Osteoblast (primary cell): ENCODE measurements around the gene LPAR1. TPM values are rescaled to one million over a fixed set of nuclear protein-coding genes. Genes with fewer than 3 reads are reported as not detected.
A peak's percentile ranks its signal among the peaks of the same experiment; 100 is the strongest.

Experiments
- DNase-seq: peaks from one replicate; pipeline ENCODE4 v3.0.0; 2011; ENCODE audit warnings: low spot score, mixed read lengths; ENCODE audit not compliant: insufficient read length; ENCODE audit errors: missing footprints
- H2AFZ ChIP-seq: 2 replicates; pipeline ENCODE4 v1.6.0; 2011; ENCODE audit warnings: mild to moderate bottlenecking, low read length
- H3K27ac ChIP-seq: 2 replicates; pipeline ENCODE4 v1.5.1; 2011; ENCODE audit warnings: mild to moderate bottlenecking, low read depth, low read length, moderate library complexity
- H3K27me3 ChIP-seq: 2 replicates; pipeline ENCODE4 v1.6.0; 2012; ENCODE audit warnings: mild to moderate bottlenecking, control low read depth, inconsistent platforms, low read length, moderate library complexity; ENCODE audit not compliant: insufficient read depth
- H3K36me3 ChIP-seq: 2 replicates; pipeline ENCODE4 v1.5.1; 2011; ENCODE audit warnings: mild to moderate bottlenecking, low read length, control low read depth, moderate library complexity; ENCODE audit not compliant: insufficient read depth
- H3K4me1 ChIP-seq: 2 replicates; pipeline ENCODE4 v1.5.1; 2011; ENCODE audit warnings: mild to moderate bottlenecking, low read length, control low read depth, moderate library complexity; ENCODE audit not compliant: insufficient read depth
- H3K4me2 ChIP-seq: 2 replicates; pipeline ENCODE4 v1.6.0; 2011; ENCODE audit warnings: mild to moderate bottlenecking, low read length; ENCODE audit not compliant: insufficient read depth
- H3K4me3 ChIP-seq: fragments of 200-600 bp; sonication (generic); 3 replicates; pipeline ENCODE4 v1.5.1; 2012; ENCODE audit warnings: mild to moderate bottlenecking, low read length, inconsistent platforms; ENCODE audit not compliant: insufficient read depth
- H3K79me2 ChIP-seq: 2 replicates; pipeline ENCODE4 v1.6.0; 2012; ENCODE audit warnings: mild to moderate bottlenecking, low read length, control low read depth, inconsistent platforms; ENCODE audit not compliant: insufficient read depth
- H3K9me3 ChIP-seq: 2 replicates; pipeline ENCODE4 v1.5.1; 2011; ENCODE audit warnings: low read depth, low read length, control low read depth
- H4K20me1 ChIP-seq: 2 replicates; pipeline ENCODE4 v1.6.0; 2012; ENCODE audit warnings: mild to moderate bottlenecking, low read length, control low read depth; ENCODE audit not compliant: insufficient read depth
- total RNA-seq: library from RNA; depleted of rRNA; stranded (reverse); fragments of >200 nt; gene quantifications from 2 replicates; pipeline ENCODE4 v1.2.3, GENCODE V29; 2012
- TF ChIP-seq, protein P1 (sequence below): IDR thresholded peaks from 2 replicates; pipeline ENCODE4 v1.5.1; 2011; ENCODE audit warnings: mild to moderate bottlenecking, low read depth, low read length, moderate library complexity; ENCODE audit errors: extremely low read depth

The LPAR1 gene
- total RNA-seq, 1 donor, result 151 TPM

GRCh38 chr9:110969971-110970386 is 68.3 kb downstream of the LPAR1 start:
- Histone ChIP-seq H3K4me1 (peaks cover 13% of the 10 kb centered on the region), H3K27me3 (no peaks in the 10 kb centered on the region), H3K79me2 (peaks cover 87% of the 10 kb centered on the region), H3K36me3 (peaks cover 48% of the 10 kb centered on the region), H3K27ac (peak overlapping the region; percentile 67), H3K9me3 (no peaks in the 10 kb centered on the region), H2AFZ (no peak overlapping the region), H3K4me2 (peak overlapping the region; percentile 40), H4K20me1 (peaks cover 6% of the 10 kb centered on the region), H3K4me3 (no peak overlapping the region)
- no peak for DNase-seq
- TF ChIP-seq, protein P1, sequence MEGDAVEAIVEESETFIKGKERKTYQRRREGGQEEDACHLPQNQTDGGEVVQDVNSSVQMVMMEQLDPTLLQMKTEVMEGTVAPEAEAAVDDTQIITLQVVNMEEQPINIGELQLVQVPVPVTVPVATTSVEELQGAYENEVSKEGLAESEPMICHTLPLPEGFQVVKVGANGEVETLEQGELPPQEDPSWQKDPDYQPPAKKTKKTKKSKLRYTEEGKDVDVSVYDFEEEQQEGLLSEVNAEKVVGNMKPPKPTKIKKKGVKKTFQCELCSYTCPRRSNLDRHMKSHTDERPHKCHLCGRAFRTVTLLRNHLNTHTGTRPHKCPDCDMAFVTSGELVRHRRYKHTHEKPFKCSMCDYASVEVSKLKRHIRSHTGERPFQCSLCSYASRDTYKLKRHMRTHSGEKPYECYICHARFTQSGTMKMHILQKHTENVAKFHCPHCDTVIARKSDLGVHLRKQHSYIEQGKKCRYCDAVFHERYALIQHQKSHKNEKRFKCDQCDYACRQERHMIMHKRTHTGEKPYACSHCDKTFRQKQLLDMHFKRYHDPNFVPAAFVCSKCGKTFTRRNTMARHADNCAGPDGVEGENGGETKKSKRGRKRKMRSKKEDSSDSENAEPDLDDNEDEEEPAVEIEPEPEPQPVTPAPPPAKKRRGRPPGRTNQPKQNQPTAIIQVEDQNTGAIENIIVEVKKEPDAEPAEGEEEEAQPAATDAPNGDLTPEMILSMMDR, result no peak

DNA sequence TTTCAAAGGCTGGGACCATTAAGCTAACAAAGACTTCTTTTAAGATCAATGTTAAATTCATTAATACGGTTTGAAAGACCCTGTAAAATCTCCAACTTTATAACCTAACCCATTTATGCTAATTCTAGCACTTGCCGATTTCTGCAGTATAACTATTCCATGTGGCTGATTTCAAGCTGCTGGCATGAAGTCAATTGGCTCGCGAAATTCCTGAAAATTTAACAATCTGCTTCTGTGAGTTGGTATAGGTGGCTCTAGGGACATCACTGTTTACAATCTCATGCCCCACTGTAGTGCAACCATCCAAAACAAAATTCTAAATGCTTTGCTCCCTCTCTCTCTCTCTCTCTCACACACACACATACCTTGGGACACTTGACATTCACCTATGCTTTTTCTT is 70.2 kb downstream of the LPAR1 start:
- peaks cover 12% of the 10 kb centered on the region for H3K4me1 ChIP-seq
- H3K4me3 ChIP-seq, result no peak overlapping the region
- no peak overlapping the region for H3K27ac ChIP-seq
- H2AFZ ChIP-seq, result no peak overlapping the region
- peak; percentile 38 for DNase-seq
- peaks cover 6% of the 10 kb centered on the region for H4K20me1 ChIP-seq
- no peaks in the 10 kb centered on the region for H3K27me3 ChIP-seq
- H3K36me3 ChIP-seq, result peaks cover 44% of the 10 kb centered on the region
- TF ChIP-seq, protein P1, result no peak
- no peaks in the 10 kb centered on the region for H3K9me3 ChIP-seq
- H3K79me2 ChIP-seq, result peaks cover 85% of the 10 kb centered on the region
- no peak overlapping the region for H3K4me2 ChIP-seq

DNA sequence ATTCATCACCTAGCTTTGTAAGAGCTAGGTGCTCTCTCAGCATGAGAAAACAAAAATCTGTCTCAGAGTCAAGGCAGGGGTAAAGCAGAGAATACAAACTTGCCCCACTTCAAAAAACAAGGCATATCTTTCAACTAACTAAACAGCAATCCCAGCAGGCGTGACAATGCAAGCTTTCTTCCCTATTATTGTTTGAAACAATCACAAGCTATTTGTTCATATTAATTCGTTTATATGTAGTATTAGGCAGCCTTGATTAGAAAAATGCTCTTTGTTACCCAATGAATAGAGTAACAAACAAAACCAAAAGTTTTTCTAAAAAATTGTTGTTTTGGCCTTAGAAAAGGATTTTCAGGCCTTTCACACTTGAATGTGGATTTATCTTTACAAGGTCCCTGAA is 71.1 kb downstream of the LPAR1 start:
- DNase-seq, result no peak
- no peak overlapping the region for H2AFZ ChIP-seq
- H3K27ac ChIP-seq, result no peak overlapping the region
- peaks cover 44% of the 10 kb centered on the region for H3K36me3 ChIP-seq
- peaks cover 12% of the 10 kb centered on the region for H3K4me1 ChIP-seq
- H3K9me3 ChIP-seq, result no peaks in the 10 kb centered on the region
- H3K27me3 ChIP-seq, result no peaks in the 10 kb centered on the region
- H3K4me3 ChIP-seq, result no peak overlapping the region
- TF ChIP-seq, protein P1, result no peak
- H4K20me1 ChIP-seq, result peaks cover 6% of the 10 kb centered on the region
- H3K79me2 ChIP-seq, result peaks cover 85% of the 10 kb centered on the region
- H3K4me2 ChIP-seq, result no peak overlapping the region

DNA sequence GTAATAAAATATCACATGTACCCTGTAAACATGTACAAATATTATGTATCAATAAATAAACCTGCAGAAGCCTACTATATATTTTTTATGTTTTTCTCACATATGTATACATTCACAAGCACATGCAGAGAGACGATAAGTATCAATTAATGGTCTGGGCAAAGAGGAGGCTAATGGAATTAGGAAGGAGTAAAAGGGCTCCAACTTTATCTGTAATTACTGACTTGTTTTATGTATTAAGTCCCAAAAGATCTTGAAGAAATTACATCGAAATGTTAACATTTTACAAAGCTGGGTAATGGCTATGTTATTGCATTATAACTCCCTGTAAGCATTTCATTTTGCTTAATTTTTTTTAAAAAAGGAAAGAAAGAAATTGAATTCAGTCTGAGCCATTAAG is 78.0 kb downstream of the LPAR1 start:
- Histone ChIP-seq H4K20me1 (peaks cover 2% of the 10 kb centered on the region), H3K4me3 (no peak overlapping the region), H2AFZ (no peak overlapping the region), H3K4me2 (no peak overlapping the region), H3K4me1 (no peaks in the 10 kb centered on the region), H3K36me3 (peaks cover 20% of the 10 kb centered on the region), H3K27me3 (no peaks in the 10 kb centered on the region), H3K9me3 (no peaks in the 10 kb centered on the region), H3K79me2 (peaks cover 90% of the 10 kb centered on the region), H3K27ac (no peak overlapping the region)
- DNase-seq, result no peak
- TF ChIP-seq, protein P1, result no peak
